SW480 (cell line): ENCODE results near the gene ACVR1.
"Not testable (repeated sequence)": the region's sequence is repeated elsewhere in the genome, so short reads cannot be mapped to it uniquely, and the experiment has no call there.

Source experiments
- DNase-seq: peaks from one replicate; pipeline ENCODE4 v3.0.0-alpha.2; 2016; ENCODE audit warnings: low spot score

The ACVR1 gene

GRCh38 chr2:157826644-157827043 lies 49.5 kb downstream of the ACVR1 start:
- DNase-seq = not testable (repeated sequence)

GRCh38 chr2:157825885-157826284 lies 50.2 kb downstream of the ACVR1 start:
- DNase-seq = no peak

- DNase-seq = no peak
These were observed 53.1 kb downstream of the ACVR1 start for GRCh38 chr2:157822993-157823392.

- no peak for DNase-seq
These were observed 53.6 kb downstream of the ACVR1 start for GRCh38 chr2:157822533-157822932.

- no peak for DNase-seq
These were observed 54.5 kb downstream of the ACVR1 start for GRCh38 chr2:157821519-157822131.

GRCh38 chr2:157820193-157820592 lies 55.9 kb downstream of the ACVR1 start:
- no peak for DNase-seq

- no peak for DNase-seq
These were observed 56.4 kb downstream of the ACVR1 start for GRCh38 chr2:157819761-157820160.

GRCh38 chr2:157818227-157818626 lies 57.9 kb downstream of the ACVR1 start:
- DNase-seq = no peak

GRCh38 chr2:157815421-157815820 lies 60.7 kb downstream of the ACVR1 start:
- DNase-seq = no peak

- no peak for DNase-seq
These were observed 62.7 kb downstream of the ACVR1 start for GRCh38 chr2:157813467-157813866.

GRCh38 chr2:157810037-157810436 lies 66.1 kb downstream of the ACVR1 start:
- DNase-seq = no peak

- DNase-seq = no peak
These were observed 66.9 kb downstream of the ACVR1 start for GRCh38 chr2:157809212-157809611.

- DNase-seq = no peak
These were observed 67.7 kb downstream of the ACVR1 start for GRCh38 chr2:157808421-157808820.

- no peak for DNase-seq
These were observed 69.6 kb downstream of the ACVR1 start for GRCh38 chr2:157806426-157807077.

GRCh38 chr2:157805519-157805918 lies 70.6 kb downstream of the ACVR1 start:
- no peak for DNase-seq

- no peak for DNase-seq
These were observed 71.8 kb downstream of the ACVR1 start for GRCh38 chr2:157804355-157804754.

- no peak for DNase-seq
These were observed 72.2 kb downstream of the ACVR1 start for GRCh38 chr2:157803952-157804351.

GRCh38 chr2:157803476-157803875 lies 72.7 kb downstream of the ACVR1 start:
- DNase-seq = no peak

GRCh38 chr2:157800838-157801495 lies 75.2 kb downstream of the ACVR1 start:
- no peak for DNase-seq

GRCh38 chr2:157793053-157793612 lies 83.0 kb downstream of the ACVR1 start:
- DNase-seq = no peak

GRCh38 chr2:157792335-157793052 lies 83.6 kb downstream of the ACVR1 start:
- DNase-seq = no peak

GRCh38 chr2:157790780-157791179 lies 85.3 kb downstream of the ACVR1 start:
- DNase-seq = no peak
